ENCODE results near the gene GRAP2. TPM values are rescaled to one million over a fixed set of nuclear protein-coding genes. Genes with fewer than 3 reads are reported as not detected.

The GRAP2 gene
- polyA plus RNA-seq, 1 donor (not counting 4 experiments of a cell fraction or from before 2014, with no cell fraction given): not detected

GRCh38 chr22:39933741-39934140 lies 32.9 kb downstream of the GRAP2 start:
- Histone ChIP-seq H3K27me3 (ENCODE audit: control insufficient read depth, extremely low read depth, insufficient read depth, low read length) (peaks cover 35% of the 10 kb centered on the region), H2AFZ (ENCODE audit: control insufficient read depth, low read length) (no peak overlapping the region), H3K79me2 (ENCODE audit: control insufficient read depth, insufficient read depth, low read length) (no peaks in the 10 kb centered on the region), H3K27ac (ENCODE audit: control insufficient read depth, insufficient read depth, low read length) (no peak overlapping the region), H3K4me3 (ENCODE audit: control insufficient read depth in 2 of 3, extremely low read depth in 1 of 3, insufficient read depth in 2 of 3, low read depth in 1 of 3, low read length in 3 of 3) (no peak overlapping the region), H3K9me1 (ENCODE audit: control insufficient read depth, extremely low read depth, insufficient read depth, low read length) (no peaks in the 10 kb centered on the region), H3K4me2 (ENCODE audit: control insufficient read depth, extremely low read depth, insufficient read depth, low read depth, low read length) (no peak overlapping the region), H3K36me3 (ENCODE audit: control insufficient read depth in 2 of 2, extremely low read depth in 1 of 2, insufficient read depth in 2 of 2, low read length in 2 of 2) (no peaks in the 10 kb centered on the region), H3K9me3 (ENCODE audit: control insufficient read depth, low read depth, low read length) (no peaks in the 10 kb centered on the region), H3K9ac (ENCODE audit: control insufficient read depth, extremely low read depth, insufficient read depth, low read length) (no peak overlapping the region), H4K20me1 (ENCODE audit: control insufficient read depth, extremely low read depth, insufficient read depth, low read length) (no peaks in the 10 kb centered on the region), H3K4me1 (ENCODE audit: control insufficient read depth, extremely low read depth, insufficient read depth, low read length) (peaks cover 5% of the 10 kb centered on the region)
- DNase-seq (ENCODE audit: low read depth, low spot score) (no peak), FAIRE-seq (no peak)
- TF ChIP-seq EZH2 (IDR thresholded peaks at IDR 0.05; ENCODE audit: low read length) (no peak), CTCF (optimal IDR thresholded peaks at IDR 0.05 in 1 of 3, IDR thresholded peaks at IDR 0.05 in 1 of 3, conservative IDR thresholded peaks at IDR 0.05 in 1 of 3; ENCODE audit: extremely low read depth in 1 of 3, insufficient read depth in 2 of 3, low read length in 3 of 3) (no peak)
- dilution Hi-C loops (cut with MboI; ENCODE audit: extremely low pct_ligation_motif_present, low sequenced_read_pairs): no loop called here

- no peak overlapping the region for H3K9ac ChIP-seq (ENCODE audit: control insufficient read depth, extremely low read depth, insufficient read depth, low read length)
- H3K4me3 ChIP-seq (ENCODE audit: control insufficient read depth in 2 of 3, extremely low read depth in 1 of 3, insufficient read depth in 2 of 3, low read depth in 1 of 3, low read length in 3 of 3): no peak overlapping the region
- DNase-seq (ENCODE audit: low read depth, low spot score) (no peak), FAIRE-seq (no peak)
- H4K20me1 ChIP-seq (ENCODE audit: control insufficient read depth, extremely low read depth, insufficient read depth, low read length): no peaks in the 10 kb centered on the region
- H3K9me3 ChIP-seq (ENCODE audit: control insufficient read depth, low read depth, low read length): no peaks in the 10 kb centered on the region
- H3K9me1 ChIP-seq (ENCODE audit: control insufficient read depth, extremely low read depth, insufficient read depth, low read length): no peaks in the 10 kb centered on the region
- no peak overlapping the region for H3K4me2 ChIP-seq (ENCODE audit: control insufficient read depth, extremely low read depth, insufficient read depth, low read depth, low read length)
- H3K27ac ChIP-seq (ENCODE audit: control insufficient read depth, insufficient read depth, low read length): no peak overlapping the region
- no peak for TF ChIP-seq EZH2 (IDR thresholded peaks at IDR 0.05; ENCODE audit: low read length)
- TF ChIP-seq CTCF (optimal IDR thresholded peaks at IDR 0.05 in 1 of 3, IDR thresholded peaks at IDR 0.05 in 1 of 3, conservative IDR thresholded peaks at IDR 0.05 in 1 of 3; ENCODE audit: extremely low read depth in 1 of 3, insufficient read depth in 2 of 3, low read length in 3 of 3): no peak
- H2AFZ ChIP-seq (ENCODE audit: control insufficient read depth, low read length): no peak overlapping the region
- no peaks in the 10 kb centered on the region for H3K4me1 ChIP-seq (ENCODE audit: control insufficient read depth, extremely low read depth, insufficient read depth, low read length)
- H3K36me3 ChIP-seq (ENCODE audit: control insufficient read depth in 2 of 2, extremely low read depth in 1 of 2, insufficient read depth in 2 of 2, low read length in 2 of 2): no peaks in the 10 kb centered on the region
- dilution Hi-C loops (cut with MboI; ENCODE audit: extremely low pct_ligation_motif_present, low sequenced_read_pairs): no loop called here
- peaks cover 39% of the 10 kb centered on the region for H3K27me3 ChIP-seq (ENCODE audit: control insufficient read depth, extremely low read depth, insufficient read depth, low read length)
- H3K79me2 ChIP-seq (ENCODE audit: control insufficient read depth, insufficient read depth, low read length): no peaks in the 10 kb centered on the region
Measured at GRCh38 chr22:39935116-39935515, 34.2 kb downstream of the GRAP2 start.

Data from keratinocyte (primary cell).